Activated CD8-positive, alpha-beta memory T cell treated with anti-CD3 and anti-CD28 coated beads for 36 hours (primary cell): ENCODE measurements around the gene INCA1. TPM values are rescaled to one million over a fixed set of nuclear protein-coding genes. Genes with fewer than 3 reads are reported as not detected.

Experiments
- CTCF ChIA-PET: fragments of 350-600 bp; sonication (Branson Sonifier 250); formaldehyde crosslinking; loops from one replicate; lab custom pipeline; 2021; ENCODE audit warnings: antibody characterized with exemption; lab: Charles Lee
- POLR2A ChIA-PET: fragments of 350-600 bp; sonication (Branson Sonifier 250); formaldehyde crosslinking; loops from one replicate; lab custom pipeline; 2021; ENCODE audit warnings: antibody characterized with exemption; lab: Charles Lee
- total RNA-seq, 2 experiments: library from RNA; stranded (reverse); gene quantifications; one replicate each; pipeline ENCODE4 v1.2.3, GENCODE V29; 2021

The INCA1 gene, protein sequence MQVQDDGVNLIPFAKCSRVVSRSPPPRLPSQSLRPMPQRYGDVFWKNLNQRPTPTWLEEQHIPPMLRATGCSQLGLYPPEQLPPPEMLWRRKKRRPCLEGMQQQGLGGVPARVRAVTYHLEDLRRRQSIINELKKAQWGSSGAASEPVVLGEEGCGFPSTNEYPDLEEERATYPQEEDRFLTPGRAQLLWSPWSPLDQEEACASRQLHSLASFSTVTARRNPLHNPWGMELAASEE
- under 1 TPM; 0.30 to 0.31 TPM for total RNA-seq

DNA sequence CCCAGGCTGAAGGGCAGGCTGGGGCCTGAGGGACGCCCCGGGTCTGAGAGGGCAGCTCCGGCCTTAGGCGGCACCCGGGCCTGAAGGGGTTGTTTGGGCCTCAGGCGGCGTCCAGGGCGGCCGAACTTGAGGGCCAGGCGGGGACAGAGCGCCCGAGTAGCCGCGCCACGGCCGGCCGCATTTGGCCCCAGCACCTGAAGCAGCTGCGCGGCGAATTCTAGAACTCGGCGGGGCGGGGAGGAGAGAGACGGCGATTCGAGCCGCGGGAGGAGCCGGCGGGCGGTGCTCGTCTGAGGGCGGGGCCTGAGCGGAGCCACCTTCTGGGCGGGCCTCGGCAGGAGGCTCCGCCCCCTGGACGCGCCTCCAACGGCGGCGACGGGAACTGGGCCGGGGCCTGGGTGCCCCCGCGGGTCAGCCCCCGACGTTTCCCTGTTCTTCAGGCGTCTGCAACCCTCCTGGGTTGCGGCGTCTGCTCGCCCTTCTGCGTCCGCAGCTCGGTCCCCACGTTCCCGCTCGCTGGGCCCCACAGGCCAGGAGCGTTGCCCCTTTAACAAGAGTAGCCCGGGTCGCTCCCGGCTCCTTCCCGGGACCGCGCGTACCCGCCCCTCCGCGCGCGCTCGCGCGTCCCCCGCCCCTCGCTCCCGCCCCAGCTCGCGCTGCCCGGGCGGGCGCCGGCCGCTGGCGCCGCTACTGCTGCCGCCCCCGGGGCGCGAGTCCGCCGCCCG, at the start of gene INCA1, which contains the start of gene KIF1C:
Gene INCA1, minus strand, starts transcription at position 221 of the 725 bp plus-strand sequence. CDS start 3,085 bp downstream, outside the sequence.
Gene KIF1C, plus strand, starts transcription at position 649 of the 725 bp plus-strand sequence. CDS start 2,297 bp downstream, outside the sequence.
- POLR2A ChIA-PET = interaction anchor here (0.6 to 1.1 kb wide), 4 partner anchors 10 to 57 kb away, joined by 3 to 6 read pairs (median 4); partner anchors contain the start of genes CAMTA2, PFN1, RNF167 and SLC25A11
- CTCF ChIA-PET = interaction anchor here (0.9 to 2.3 kb wide), 7 partner anchors 10 to 81 kb away, joined by 3 to 14 read pairs (median 4); partner anchors contain the start of genes CAMTA2 and ZFP3

DNA sequence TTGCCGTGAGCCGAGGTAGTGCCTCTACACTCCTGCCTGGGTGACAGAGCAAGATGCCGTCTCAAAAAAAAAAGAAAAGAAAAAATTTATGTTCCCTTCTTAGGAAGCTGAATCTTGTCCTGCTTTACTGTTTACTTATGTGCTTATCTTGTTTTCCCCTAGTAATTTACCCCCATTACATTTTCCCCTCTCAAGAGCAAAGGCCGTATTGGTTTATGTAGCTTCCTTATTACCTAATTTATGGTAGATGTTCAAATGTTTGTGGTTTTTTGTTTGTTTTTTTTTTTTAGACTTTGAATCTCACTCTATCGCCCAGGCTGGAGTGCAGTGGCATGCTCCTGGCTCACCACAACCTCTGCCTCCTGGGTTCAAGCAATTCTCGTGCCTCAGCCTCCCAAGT, 48.2 kb upstream of the INCA1 start:
- ChIA-PET CTCF (interaction anchor here (0.7 to 3.2 kb wide), 3 partner anchors 17 to 26 kb away, joined by 3 to 8 read pairs (median 3); no protein-coding TSS in a partner anchor), POLR2A (interaction anchor here (0.6 to 0.8 kb wide), 3 partner anchors 28 to 92 kb away, joined by 3 to 8 read pairs (median 4); no protein-coding TSS in a partner anchor)

DNA sequence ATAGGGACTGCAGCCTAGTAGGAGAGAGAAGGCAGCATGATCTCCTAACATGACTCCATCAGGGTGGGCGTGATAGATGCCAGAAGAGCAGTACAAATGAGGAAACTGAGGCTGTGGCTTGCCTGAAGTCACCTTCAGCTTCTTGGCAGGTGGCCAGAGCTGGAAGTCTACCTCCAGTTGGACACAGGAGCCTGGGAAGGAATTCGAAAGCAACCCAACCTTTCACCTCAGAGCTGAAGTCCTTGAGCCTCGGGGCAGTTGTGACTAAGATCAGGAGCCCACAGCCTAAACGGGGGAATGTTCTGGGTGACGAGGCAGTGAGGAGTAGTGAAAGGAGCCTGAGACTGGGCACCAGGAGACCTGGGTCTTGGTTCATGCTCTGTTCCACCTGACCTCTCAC, 47.3 kb upstream of the INCA1 start:
- CTCF ChIA-PET = no interaction called here

DNA sequence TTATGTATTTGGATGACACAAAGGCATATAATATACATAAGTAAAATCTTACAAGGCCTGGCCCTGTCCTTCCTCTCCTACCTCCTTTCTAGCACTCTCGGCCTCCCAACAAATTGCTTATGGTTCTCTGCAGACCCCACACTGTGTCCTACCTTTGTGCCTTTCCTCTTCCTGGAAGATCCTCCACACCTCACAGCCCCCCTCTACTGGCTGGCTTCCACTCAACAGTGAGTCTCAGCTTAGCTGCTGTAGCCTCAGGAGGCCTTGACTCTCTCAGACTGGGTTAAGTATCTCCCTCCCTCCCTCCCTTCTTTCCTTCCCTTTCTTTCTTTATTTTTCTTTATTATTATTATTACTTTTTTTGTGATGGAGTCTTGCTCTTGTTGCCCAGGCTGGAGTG, 46.2 kb upstream of the INCA1 start:
- POLR2A ChIA-PET = no interaction called here
- CTCF ChIA-PET = no interaction called here

More for the DNA sequence above, 47.3 kb upstream of the INCA1 start:
- POLR2A ChIA-PET = no interaction called here

DNA sequence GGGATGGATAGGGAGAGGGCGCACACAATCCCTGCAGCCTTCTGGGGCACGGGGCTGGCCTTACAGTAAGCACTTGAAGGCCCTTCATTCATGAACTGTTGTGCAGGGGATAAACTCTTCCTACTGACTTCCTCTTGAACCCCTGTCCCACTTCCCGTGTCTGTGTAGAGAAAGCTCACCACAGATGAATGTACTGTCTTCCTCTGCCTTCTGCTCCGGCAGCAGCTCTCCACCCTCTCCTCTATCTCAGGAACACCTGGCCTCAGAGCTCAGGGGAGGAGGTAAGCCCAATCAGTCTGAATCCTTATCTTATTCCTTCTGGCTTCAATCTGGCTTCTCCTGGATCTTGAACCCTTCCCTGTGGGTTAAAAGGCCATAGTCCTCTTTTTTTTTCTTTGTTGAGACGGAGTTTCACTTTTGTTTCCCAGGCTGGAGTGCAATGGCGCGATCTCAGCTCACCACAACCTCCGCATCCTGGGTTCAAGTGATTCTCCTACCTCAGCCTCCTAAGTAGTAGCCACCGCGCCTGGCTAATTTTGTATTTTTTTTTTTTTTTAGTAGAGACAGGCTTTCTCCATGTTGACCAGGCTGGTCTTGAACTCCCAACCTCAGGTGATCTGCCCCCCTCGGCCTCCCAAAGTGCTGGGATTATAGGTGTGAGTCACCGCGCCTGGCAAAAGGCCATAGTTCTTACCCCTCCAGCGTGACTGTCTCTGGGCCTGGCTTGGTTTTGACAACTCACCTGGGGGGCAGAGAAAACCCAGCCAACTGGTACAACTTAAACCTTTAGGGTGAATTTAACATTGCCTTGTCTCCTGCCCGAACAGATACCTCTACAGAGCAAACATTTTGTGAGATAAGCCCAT, 45.1 kb upstream of the INCA1 start:
- CTCF ChIA-PET = interaction anchor here (0.6 kb wide), 1 partner anchor 20 kb away, joined by 3 read pairs; no protein-coding TSS in a partner anchor
- POLR2A ChIA-PET = interaction anchor here (0.6 kb wide), 2 partner anchors 13 to 62 kb away, joined by 4 to 5 read pairs; no protein-coding TSS in a partner anchor

DNA sequence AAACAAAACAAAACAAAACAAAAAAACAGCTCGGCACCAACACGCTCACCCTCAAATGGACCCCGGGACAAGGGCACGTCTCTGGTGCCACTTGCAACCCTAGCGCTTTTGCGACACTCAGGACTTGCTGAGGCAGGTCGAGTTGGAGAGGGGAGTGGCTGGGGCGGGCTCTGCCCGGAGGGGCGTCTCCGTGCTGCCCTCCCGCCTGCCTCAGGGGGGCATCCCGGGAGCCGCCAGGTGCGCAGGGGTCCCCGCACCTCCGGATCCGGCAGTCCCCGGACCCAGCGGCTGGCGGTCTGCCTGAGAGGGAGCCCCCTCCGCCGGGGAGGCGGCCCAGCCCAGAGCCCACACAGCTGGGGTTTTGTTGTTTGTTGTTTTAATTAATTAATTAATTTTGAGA, 38.0 kb upstream of the INCA1 start, which contains the start of gene SLC52A1:
Gene SLC52A1, minus strand, starts transcription at position 112 of the 400 bp plus-strand sequence. CDS start 820 bp downstream, outside the sequence.
- ChIA-PET POLR2A (interaction anchor here (0.6 kb wide), 2 partner anchors 25 to 50 kb away, joined by 4 read pairs; no protein-coding TSS in a partner anchor), CTCF (interaction anchor here (0.7 kb wide), 1 partner anchor 27 kb away, joined by 3 read pairs; no protein-coding TSS in a partner anchor)

DNA sequence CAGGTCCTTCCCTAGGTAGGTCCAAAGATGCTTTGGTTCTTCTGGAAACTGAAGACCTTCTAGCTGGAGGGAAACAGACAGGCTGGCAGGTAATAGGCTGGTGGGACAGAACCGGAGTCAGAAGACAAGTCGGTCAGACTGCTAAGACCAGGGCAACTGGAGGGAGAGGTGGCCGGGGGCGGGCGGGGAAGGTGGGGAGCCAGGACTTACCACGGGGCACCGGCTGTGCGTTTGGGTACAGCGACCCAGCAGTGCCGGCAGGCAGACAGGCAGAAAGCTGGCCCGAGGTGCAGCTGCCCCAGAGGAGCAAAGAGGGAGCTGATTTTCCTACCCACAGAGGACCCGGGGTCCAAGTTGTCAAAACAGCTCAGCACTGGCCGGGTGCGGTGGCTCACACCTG, 37.3 kb upstream of the INCA1 start:
- ChIA-PET CTCF (interaction anchor here (0.7 to 1.1 kb wide), 2 partner anchors 14 to 28 kb away, joined by 3 read pairs; no protein-coding TSS in a partner anchor), POLR2A (interaction anchor here (0.6 kb wide), 1 partner anchor 255 kb away, joined by 3 read pairs; no protein-coding TSS in a partner anchor)

DNA sequence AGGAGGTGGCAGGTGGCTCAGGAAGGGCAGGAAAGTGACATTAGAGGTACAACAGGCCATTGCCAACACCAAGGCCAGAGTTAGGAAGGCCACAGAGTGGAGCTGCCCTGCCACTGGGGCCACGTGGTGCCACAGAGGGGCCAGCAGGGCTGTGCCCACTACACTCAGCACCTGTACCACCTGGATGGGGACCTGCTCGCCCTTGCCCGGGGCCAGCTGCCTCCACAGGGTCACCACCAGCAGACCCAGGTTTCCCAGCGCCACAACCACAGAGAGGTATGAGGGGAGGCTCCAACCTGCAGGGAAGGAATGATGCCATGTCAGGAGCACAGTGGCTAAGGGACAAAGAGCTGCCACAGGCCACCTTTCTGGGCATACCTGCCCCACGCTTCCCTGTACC, 36.7 kb upstream of the INCA1 start:
- ChIA-PET POLR2A (interaction anchor here (0.6 kb wide), 1 partner anchor 17 kb away, joined by 6 read pairs; no protein-coding TSS in a partner anchor), CTCF (interaction anchor here (0.6 to 1.1 kb wide), 3 partner anchors 15 to 1412 kb away, joined by 3 to 4 read pairs (median 3); no protein-coding TSS in a partner anchor)

DNA sequence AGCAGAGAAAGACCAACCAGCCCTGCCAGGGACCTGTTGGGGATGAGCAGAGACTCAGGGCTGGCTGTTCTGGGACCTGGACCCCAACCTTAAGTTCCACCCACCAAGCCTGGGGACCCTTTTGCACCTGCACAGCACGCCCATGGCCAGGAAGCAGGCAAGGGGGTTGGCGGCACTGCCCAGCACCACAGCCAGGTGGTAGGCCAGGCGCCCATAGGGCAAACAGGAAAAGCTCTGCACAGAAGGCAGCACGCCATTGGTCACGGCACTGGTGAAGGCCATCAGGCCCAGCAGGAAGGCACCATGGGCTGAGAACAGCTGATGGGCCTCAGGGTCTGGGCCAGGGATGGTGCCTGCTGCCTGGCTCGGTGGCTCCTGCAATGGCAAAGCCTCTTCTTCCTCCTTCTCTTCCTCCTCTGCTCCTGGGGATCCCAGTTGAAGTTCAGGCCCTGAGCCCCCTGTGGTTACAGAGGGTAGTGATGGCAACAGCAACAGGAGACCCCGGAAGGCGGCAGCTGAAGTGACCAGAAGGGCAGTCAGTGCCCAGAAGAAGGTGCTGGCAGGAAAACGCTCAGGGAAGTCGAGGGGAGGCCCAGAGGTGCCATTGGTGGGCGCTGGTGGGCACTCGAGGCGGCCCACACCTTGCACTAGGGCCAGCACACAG, 36.2 kb upstream of the INCA1 start:
- CTCF ChIA-PET = interaction anchor here (0.6 to 1.1 kb wide), 4 partner anchors 16 to 1411 kb away, joined by 3 to 4 read pairs (median 4); no protein-coding TSS in a partner anchor
- POLR2A ChIA-PET = interaction anchor here (0.6 kb wide), 1 partner anchor 18 kb away, joined by 6 read pairs; no protein-coding TSS in a partner anchor

DNA sequence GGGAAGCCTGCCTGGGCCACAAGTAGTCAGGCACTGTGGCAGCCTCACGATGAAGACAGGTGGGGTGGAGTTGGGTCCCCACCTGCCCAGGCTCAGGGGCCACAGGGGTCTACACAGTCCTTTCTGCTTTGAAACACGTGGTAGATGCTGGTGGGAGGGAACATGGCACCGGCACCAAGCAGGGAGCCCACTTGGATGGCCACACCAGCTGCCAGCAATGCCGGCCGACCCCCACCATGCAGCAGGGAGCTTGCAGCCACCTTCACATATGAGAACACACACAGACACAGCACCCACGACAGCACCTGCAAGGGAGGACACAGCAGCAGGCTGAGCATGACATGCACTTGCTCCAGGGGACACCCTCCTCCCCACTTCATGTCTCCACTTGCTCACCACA, 35.5 kb upstream of the INCA1 start:
- ChIA-PET CTCF (interaction anchor here (1.0 kb wide), 1 partner anchor 30 kb away, joined by 4 read pairs; no protein-coding TSS in a partner anchor), POLR2A (no interaction called here)

DNA sequence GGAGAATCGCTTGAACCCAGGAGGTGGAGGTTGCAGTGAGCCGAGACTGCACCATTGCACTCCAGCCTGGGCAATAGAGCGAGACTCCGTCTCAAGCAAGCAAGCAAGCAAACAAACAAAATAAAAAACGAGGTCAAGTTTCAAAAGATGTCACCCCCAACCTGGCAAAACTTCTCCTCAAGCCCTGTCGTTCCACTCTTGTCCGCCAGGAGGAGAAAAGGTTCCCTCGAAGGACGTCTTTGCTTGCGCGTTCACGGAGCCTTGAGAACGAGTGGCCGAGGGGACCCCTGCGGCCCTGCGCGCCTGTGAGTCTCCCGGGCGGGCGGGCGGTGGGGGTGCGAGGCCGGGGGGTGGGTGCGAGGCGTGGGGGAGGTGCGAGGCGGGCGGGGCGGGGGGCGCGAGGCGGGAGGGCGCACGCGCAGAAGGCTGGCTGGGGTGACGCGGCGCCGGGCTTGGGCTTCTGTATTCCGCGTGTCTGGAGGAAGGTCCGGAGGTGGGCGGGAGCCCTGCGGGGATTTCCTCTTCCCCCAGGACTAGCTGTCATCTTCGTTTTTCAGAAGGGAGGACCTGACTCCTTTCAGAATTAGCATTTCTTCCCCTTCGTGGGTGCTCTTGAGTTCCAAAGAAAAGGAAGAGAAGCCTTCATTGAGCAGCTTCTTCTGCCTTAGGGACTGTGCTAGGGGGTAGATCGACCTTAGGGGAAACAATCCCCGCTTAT, 34.2 kb upstream of the INCA1 start:
- POLR2A ChIA-PET = interaction anchor here (1.5 kb wide), 1 partner anchor 62 kb away, joined by 4 read pairs; no protein-coding TSS in a partner anchor
- CTCF ChIA-PET = interaction anchor here (0.6 to 3.3 kb wide), 4 partner anchors 18 to 84 kb away, joined by 3 to 42 read pairs (median 6); no protein-coding TSS in a partner anchor

DNA sequence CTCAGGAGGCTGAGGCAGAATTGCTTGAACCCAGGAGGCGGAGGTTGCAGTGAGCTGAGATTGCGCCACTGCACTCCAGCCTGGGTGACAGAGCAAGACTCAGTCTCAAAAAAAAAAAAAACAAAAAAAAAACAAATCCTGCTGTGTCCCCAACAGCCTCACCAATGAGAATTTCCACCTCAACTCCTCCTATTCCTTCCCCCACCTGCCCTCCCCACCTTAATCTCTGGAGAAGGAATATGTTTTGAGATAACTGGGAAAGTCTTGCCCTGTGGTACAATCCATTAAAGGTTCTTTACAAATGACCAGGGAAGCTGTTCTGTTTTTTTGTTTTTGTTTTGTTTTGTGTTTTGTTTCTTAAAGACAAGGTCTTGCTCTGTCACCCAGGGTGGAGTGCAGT, 32.8 kb upstream of the INCA1 start:
- CTCF ChIA-PET = interaction anchor here (0.6 to 3.3 kb wide), 7 partner anchors 11 to 199 kb away, joined by 3 to 42 read pairs (median 5); no protein-coding TSS in a partner anchor
- POLR2A ChIA-PET = interaction anchor here (1.5 kb wide), 1 partner anchor 61 kb away, joined by 4 read pairs; no protein-coding TSS in a partner anchor

DNA sequence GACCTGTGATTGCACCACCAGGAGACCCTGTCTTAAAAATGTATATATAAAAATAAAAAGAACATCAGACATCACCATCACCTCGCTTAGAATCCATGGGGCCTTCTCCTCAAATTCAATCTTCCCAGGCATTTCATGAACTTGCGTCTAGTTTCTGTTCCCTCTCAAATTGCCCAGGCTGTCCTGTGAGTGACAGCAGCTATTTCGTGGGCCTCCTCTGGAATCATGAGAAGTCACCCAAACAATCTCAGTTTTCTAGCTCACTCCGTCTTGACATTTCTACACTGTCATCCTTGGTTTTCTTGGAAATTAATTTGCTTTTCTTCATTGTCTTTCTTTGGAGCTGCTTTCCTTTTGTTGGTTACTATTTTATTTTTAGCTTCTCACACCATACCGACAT, 30.6 kb upstream of the INCA1 start:
- ChIA-PET CTCF (interaction anchor here (0.6 to 1.5 kb wide), 4 partner anchors 9 to 38 kb away, joined by 3 to 4 read pairs (median 3); no protein-coding TSS in a partner anchor), POLR2A (interaction anchor here (0.6 kb wide), 1 partner anchor 1170 kb away, joined by 4 read pairs; no protein-coding TSS in a partner anchor)

DNA sequence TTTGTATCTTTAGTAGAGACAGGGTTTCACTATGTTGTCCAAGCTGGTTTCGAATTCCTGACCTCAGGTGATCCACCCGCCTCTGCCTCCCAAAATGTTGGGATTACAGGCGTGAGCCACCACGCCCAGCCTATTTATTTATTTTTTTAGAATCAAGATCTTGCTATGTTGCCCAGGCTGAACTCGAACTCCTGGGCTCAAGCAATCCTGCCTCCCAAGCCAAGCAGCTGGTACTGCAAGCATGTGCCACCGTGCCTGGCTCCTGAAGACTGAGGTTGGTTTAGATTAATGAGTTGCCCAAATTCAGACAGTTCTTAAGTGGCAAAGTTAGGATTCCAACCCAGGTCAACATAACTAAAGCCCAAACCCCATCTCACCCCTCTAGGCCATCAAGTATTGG, 30.0 kb upstream of the INCA1 start:
- CTCF ChIA-PET = interaction anchor here (1.5 kb wide), 1 partner anchor 8 kb away, joined by 4 read pairs; no protein-coding TSS in a partner anchor
- POLR2A ChIA-PET = interaction anchor here (1.0 kb wide), 1 partner anchor 39 kb away, joined by 3 read pairs; no protein-coding TSS in a partner anchor

DNA sequence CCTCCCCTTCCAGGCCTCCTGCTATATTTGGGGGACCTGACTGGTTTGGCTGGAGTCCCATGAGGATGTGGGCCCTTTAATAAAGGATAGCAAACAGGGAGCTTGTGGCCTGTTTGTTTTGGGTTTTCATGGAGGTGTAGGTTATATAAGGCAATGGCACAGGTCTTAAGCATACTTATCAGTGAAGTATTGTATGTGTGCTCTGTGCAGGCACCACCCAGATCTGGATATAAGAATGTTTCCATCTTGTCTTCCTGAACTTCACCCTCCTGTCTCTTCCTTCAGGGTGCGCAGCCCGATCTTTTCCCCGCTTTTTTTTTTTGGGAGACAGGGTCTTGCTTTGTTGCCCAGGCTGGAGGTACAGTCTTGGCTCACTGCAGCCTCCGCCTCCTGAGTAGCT, 27.3 kb upstream of the INCA1 start:
- CTCF ChIA-PET = interaction anchor here (1.8 kb wide), 1 partner anchor 39 kb away, joined by 8 read pairs; no protein-coding TSS in a partner anchor
- POLR2A ChIA-PET = no interaction called here

DNA sequence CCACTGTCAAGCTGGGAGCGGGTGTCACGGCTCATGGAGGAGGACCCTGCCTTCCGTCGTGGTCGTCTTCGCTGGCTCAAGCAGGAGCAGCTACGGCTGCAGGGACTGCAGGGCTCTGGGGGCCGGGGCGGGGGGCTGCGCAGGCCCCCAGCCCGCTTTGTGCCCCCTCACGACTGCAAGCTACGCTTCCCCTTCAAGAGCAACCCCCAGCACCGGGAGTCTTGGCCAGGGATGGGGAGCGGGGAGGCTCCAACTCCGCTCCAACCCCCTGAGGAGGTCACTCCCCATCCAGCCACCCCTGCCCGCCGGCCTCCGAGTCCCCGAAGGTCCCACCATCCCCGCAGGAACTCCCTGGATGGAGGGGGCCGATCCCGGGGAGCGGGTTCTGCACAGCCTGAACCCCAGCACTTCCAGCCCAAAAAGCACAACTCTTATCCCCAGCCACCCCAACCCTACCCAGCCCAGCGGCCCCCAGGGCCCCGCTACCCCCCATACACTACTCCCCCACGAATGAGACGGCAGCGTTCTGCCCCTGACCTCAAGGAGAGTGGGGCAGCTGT, 26.3 kb upstream of the INCA1 start:
- POLR2A ChIA-PET = no interaction called here
- CTCF ChIA-PET = interaction anchor here (1.8 kb wide), 1 partner anchor 39 kb away, joined by 8 read pairs; no protein-coding TSS in a partner anchor
